CD4-positive, alpha-beta T cell treated with Interleukin-4 for 1 hour (primary cell): Measurements from ENCODE around the gene OTUD7B.

ENCODE experiments used
- DNase-seq, 2 donors: peaks; one replicate each; pipeline ENCODE4 v3.0.0-alpha.2; 2020 to 2022

Gene OTUD7B

GRCh38 chr1:149915429-149916192, 94.9 kb downstream of the OTUD7B start:
- no peak for DNase-seq

GRCh38 chr1:149914545-149914944, 96.0 kb downstream of the OTUD7B start:
- no peak for DNase-seq

- DNase-seq, result no peak
Observed at GRCh38 chr1:149906570-149907075, 103.9 kb downstream of the OTUD7B start.

GRCh38 chr1:149903836-149904491, 106.6 kb downstream of the OTUD7B start:
- DNase-seq, result no peak

DNA sequence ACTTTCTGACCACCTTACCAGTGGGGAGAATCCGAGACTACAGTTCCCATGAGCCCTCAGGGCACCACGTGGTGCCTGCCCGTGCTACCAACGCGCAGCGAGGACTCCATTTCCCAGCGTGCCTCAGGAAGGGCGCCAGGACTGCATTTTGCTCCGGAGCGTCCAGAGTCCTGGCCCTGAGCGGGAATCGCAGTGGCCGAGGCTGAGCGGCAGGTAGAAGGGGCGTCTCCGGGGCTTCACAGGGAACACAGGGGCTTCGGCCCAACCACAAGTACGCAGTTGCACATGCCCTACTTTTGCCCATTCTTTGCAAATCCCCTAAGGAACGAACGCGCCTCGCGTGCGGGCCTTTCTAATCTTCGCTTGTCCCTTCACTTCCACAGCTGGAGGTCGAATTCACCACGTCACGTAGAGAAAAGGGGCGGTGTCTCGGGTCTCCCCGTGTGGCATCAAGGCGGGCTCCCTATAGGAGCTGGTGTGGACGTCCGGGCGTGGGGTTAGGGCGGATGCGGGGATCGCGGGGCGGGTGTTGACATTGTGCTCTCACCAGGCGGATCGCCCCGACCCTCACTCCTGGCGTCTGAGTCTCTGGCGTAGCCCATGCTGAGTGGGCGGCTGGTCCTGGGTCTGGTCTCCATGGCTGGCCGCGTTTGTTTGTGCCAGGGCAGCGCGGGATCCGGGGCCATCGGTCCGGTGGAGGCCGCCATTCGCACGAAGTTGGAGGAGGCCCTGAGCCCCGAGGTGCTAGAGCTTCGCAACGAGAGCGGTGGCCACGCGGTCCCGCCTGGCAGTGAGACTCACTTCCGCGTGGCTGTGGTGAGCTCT, 110.9 kb downstream of the OTUD7B start, which contains the start of gene BOLA1:
Gene BOLA1 (plus strand): TSS at position 109 of the 825 bp plus-strand sequence. CDS start 492 bp downstream, at position 601.
- DNase-seq, result peak; percentile 82 to 83

DNA sequence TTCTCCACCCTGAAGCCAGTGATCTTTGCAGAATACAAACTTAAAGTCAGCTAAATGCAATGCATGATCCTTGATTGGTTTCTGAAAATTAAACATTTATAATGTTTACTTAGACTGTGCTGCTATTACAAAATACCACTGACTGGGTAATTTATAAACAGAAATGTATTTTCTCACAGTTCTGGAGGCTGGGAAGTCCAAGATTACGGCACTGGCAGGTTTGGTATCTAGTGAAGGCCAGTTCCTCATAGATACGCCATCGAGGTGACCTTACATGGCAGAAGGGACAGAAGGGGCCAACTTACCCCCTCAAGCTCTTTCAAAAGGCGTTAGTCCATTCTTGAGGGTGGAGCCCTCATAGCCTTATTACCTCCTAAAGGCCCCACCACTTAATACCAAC, 114.0 kb downstream of the OTUD7B start:
- DNase-seq, result no peak

- DNase-seq, result no peak
Observed at GRCh38 chr1:149888999-149889289, 121.6 kb downstream of the OTUD7B start.

DNA sequence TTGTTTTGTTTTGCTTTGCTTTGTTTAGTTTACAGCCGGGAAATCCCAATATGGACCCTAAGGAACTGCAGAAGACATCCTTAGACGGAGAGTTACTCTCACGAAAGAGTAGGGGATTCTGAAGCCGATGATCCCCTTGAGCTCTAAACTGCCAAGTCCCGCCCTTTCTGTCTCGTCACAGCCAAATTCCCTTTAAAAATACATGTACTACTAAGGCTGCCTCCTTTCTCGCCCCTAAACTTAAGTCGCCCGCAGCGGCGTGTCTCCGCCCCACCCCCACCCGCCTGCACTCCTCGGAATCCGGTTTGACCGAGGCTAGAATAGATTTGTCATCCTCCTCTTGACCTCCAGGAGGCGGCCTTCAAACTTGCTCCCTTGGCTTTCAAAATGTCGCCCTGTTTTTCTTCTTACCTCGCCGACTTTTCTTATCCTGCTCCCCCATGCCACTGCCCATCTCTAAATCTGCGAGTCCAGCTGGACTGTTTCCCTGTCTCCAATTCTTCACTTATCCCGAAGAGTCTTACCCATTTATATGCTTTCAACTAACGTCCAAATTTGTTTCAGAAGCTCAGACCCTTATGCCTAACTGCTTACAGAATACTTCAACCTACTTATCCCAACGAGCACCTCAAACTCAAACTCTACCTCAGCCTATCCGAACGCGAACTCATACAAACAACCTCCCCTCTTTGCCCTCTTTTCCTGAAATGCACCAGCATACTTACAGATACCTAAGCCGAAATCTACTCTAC, 122.1 kb downstream of the OTUD7B start:
- peak; percentile 89 to 90 for DNase-seq
